ENCODE measurements around the gene ADAP1. TPM values are rescaled to one million over a fixed set of nuclear protein-coding genes. Genes with fewer than 3 reads are reported as not detected.

Gene ADAP1
- total and polyA plus RNA-seq, 8 donors, result 2.2 to 169 (median 22.6) TPM

GRCh38 chr7:865921-866320, 88.6 kb downstream of the ADAP1 start:
- WGBS, 5 donors, result 94 to 97% (median 96%) methylated on average over 24 to 25 of the region's 25 CpGs
- DNase-seq, result no peak
- TF ChIP-seq POLR2AphosphoS5 (IDR thresholded peaks at IDR 0.05) (no peak), EP300 (IDR thresholded peaks at IDR 0.05) (no peak), POLR2A (IDR thresholded peaks at IDR 0.05) (no peak)
- TF ChIP-seq, protein P1, sequence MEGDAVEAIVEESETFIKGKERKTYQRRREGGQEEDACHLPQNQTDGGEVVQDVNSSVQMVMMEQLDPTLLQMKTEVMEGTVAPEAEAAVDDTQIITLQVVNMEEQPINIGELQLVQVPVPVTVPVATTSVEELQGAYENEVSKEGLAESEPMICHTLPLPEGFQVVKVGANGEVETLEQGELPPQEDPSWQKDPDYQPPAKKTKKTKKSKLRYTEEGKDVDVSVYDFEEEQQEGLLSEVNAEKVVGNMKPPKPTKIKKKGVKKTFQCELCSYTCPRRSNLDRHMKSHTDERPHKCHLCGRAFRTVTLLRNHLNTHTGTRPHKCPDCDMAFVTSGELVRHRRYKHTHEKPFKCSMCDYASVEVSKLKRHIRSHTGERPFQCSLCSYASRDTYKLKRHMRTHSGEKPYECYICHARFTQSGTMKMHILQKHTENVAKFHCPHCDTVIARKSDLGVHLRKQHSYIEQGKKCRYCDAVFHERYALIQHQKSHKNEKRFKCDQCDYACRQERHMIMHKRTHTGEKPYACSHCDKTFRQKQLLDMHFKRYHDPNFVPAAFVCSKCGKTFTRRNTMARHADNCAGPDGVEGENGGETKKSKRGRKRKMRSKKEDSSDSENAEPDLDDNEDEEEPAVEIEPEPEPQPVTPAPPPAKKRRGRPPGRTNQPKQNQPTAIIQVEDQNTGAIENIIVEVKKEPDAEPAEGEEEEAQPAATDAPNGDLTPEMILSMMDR (IDR thresholded peaks at IDR 0.05), result no peak
- H3K4me1 ChIP-seq, result peaks cover 36 to 55% (median 38%) of the 10 kb centered on the region in 4 donors
- H3K27ac ChIP-seq, result peak overlapping the region; percentile 43 to 94 (median 87)
- H3K27me3 ChIP-seq, result no peaks in the 10 kb centered on the region
- no peak overlapping the region for H3K4me3 ChIP-seq
- H3K9me3 ChIP-seq, result no peaks in the 10 kb centered on the region
- H3K36me3 ChIP-seq, result peaks cover 59 to 91% (median 86%) of the 10 kb centered on the region in 4 donors
- intact Hi-C loops (cut with DNase I; ENCODE audit: low total_unique reads), result no loop called here

DNA sequence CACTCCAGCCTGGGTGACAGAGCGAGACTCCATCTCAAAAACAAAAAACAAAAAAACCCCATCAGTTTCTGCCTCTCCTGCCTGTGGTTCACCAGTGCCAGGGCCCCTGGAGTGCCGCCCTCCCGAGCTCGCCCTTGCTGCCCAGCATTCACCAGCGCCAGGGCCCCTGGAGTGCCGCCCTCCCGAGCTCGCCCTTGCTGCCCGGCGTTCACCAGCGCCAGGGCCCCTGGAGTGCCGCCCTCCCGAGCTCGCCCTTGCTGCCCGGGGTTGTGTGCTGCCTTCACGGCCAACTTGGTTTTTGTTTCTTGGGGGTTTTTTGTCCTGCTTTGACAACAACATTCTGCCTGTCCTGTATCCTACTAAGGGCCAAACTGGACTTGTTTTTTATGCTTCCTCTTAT, 91.4 kb downstream of the ADAP1 start:
- DNase-seq, result no peak
- no peak overlapping the region for H3K27ac ChIP-seq
- H3K9me3 ChIP-seq, result no peaks in the 10 kb centered on the region
- H3K36me3 ChIP-seq, result peaks cover 63 to 97% (median 92%) of the 10 kb centered on the region in 4 donors
- peaks cover 25 to 56% (median 27%) of the 10 kb centered on the region in 4 donors for H3K4me1 ChIP-seq
- no peaks in the 10 kb centered on the region for H3K27me3 ChIP-seq
- TF ChIP-seq POLR2AphosphoS5 (IDR thresholded peaks at IDR 0.05) (no peak), POLR2A (IDR thresholded peaks at IDR 0.05) (no peak), EP300 (IDR thresholded peaks at IDR 0.05) (no peak)
- TF ChIP-seq, protein P1 (IDR thresholded peaks at IDR 0.05), result no peak
- intact Hi-C loops (cut with DNase I; ENCODE audit: low total_unique reads), result no loop called here
- no peak overlapping the region for H3K4me3 ChIP-seq
- WGBS, 5 donors, result 90 to 98% (median 93%) methylated on average over 16 of the region's 16 CpGs

DNA sequence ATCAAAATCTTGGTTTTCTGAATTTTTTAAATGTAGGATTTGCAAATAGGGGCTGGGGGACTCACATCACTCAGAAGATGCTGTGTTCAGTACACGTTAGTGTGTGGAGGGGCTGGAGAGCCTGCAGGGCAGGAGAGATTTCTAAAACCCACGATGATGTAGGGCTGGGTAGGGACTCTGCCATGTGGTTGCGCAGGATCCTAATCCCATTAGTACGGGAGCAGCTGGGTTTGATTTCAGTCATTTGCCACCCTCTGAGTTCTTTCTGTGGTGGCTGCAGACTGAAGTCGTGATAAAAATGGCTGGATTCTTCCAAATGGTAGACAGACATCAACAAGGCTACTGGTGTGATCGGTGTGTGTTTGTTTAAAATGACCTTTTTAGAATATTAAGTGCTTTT, 92.3 kb downstream of the ADAP1 start:
- peaks cover 68 to 99% (median 93%) of the 10 kb centered on the region in 4 donors for H3K36me3 ChIP-seq
- H3K27ac ChIP-seq, result peak overlapping the region in 4 of 5 donors; percentile 21 to 67 (median 59)
- intact Hi-C loops (cut with DNase I; ENCODE audit: low total_unique reads), result no loop called here
- H3K9me3 ChIP-seq, result no peaks in the 10 kb centered on the region
- TF ChIP-seq POLR2AphosphoS5 (IDR thresholded peaks at IDR 0.05) (no peak), EP300 (IDR thresholded peaks at IDR 0.05) (no peak), POLR2A (IDR thresholded peaks at IDR 0.05) (no peak)
- TF ChIP-seq, protein P1 (IDR thresholded peaks at IDR 0.05), result no peak
- H3K27me3 ChIP-seq, result no peaks in the 10 kb centered on the region
- H3K4me3 ChIP-seq, result no peak overlapping the region
- DNase-seq, result no peak
- peaks cover 15 to 46% (median 18%) of the 10 kb centered on the region in 4 donors for H3K4me1 ChIP-seq
- WGBS, 5 donors, result 90 to 97% (median 92%) methylated on average over 6 of the region's 6 CpGs

- intact Hi-C loops (cut with DNase I; ENCODE audit: low total_unique reads), result no loop called here
These were observed 93.3 kb downstream of the ADAP1 start for GRCh38 chr7:861222-861621.

More at GRCh38 chr7:861222-861621, 93.3 kb downstream of the ADAP1 start:
- H3K36me3 ChIP-seq, result peaks cover 74 to 99% (median 98%) of the 10 kb centered on the region in 4 donors
- peaks cover 9 to 37% (median 10%) of the 10 kb centered on the region in 4 donors for H3K4me1 ChIP-seq
- H3K4me3 ChIP-seq, result no peak overlapping the region
- 39 to 71% (median 40%) methylated on average over 9 of the region's 9 CpGs for WGBS, 5 donors
- H3K9me3 ChIP-seq, result no peaks in the 10 kb centered on the region
- peak; percentile 73 to 82 for DNase-seq
- TF ChIP-seq POLR2AphosphoS5 (IDR thresholded peaks at IDR 0.05) (peak; percentile 30 to 88 (median 46)), POLR2A (IDR thresholded peaks at IDR 0.05) (no peak), EP300 (IDR thresholded peaks at IDR 0.05) (no peak)
- TF ChIP-seq, protein P1 (IDR thresholded peaks at IDR 0.05), result no peak
- H3K27ac ChIP-seq, result peak overlapping the region; percentile 15 to 67 (median 52)
- no peaks in the 10 kb centered on the region for H3K27me3 ChIP-seq
